Cardiac muscle cell (in vitro differentiated cells and primary cell): ENCODE results near the gene COX20. TPM values are rescaled to one million over a fixed set of nuclear protein-coding genes. Genes with fewer than 3 reads are reported as not detected.
A peak's percentile ranks its signal among the peaks of the same experiment; 100 is the strongest.

Experiments
- DNase-seq, 2 donors: peaks; one replicate each; pipeline versions ENCODE4 v3.0.0 to v3.0.0-alpha.2; 2010 to 2017; ENCODE audit warnings: low read depth in 1 of 2, low spot score in 1 of 2
- H3K27ac ChIP-seq: fragments of 200-600 bp; sonication (generic); 2 replicates; pipeline ENCODE4 v1.5.1; 2016
- H3K27me3 ChIP-seq: fragments of 200-600 bp; sonication (generic); 2 replicates; pipeline ENCODE4 v1.6.0; 2016; ENCODE audit warnings: control low read depth
- H3K36me3 ChIP-seq: fragments of 200-600 bp; sonication (generic); 2 replicates; pipeline ENCODE4 v1.5.1; 2016; ENCODE audit warnings: control low read depth
- H3K4me1 ChIP-seq: fragments of 200-600 bp; sonication (generic); 2 replicates; pipeline ENCODE4 v1.8.1; 2017; ENCODE audit warnings: low read depth, mild to moderate bottlenecking, mixed run types
- H3K4me3 ChIP-seq: fragments of 200-600 bp; sonication (generic); 2 replicates; pipeline ENCODE4 v1.5.1; 2016; ENCODE audit warnings: mild to moderate bottlenecking
- H3K9me3 ChIP-seq: fragments of 200-600 bp; sonication (generic); 2 replicates; pipeline ENCODE4 v1.5.1; 2017; ENCODE audit warnings: low read depth, mild to moderate bottlenecking, control low read depth
- CTCF ChIP-seq: IDR thresholded peaks from 2 replicates; pipeline ENCODE4 v1.5.1; 2012; ENCODE audit warnings: low read depth, mild to moderate bottlenecking, low read length
- polyA plus RNA-seq: library from polyadenylated mRNA; unstranded; fragments of >200 nt; fragmentation: Nextera tagmentation; extraction: Ambion mirVana; gene quantifications from 2 replicates; pipeline ENCODE4 v1.2.1, GENCODE V29; 2016
- total RNA-seq: library from RNA; depleted of rRNA; stranded (reverse); fragments of >200 nt; gene quantifications from 2 replicates; pipeline ENCODE4 v1.2.3, GENCODE V29; 2016

The COX20 gene
- total and polyA plus RNA-seq, 2 experiments from 2014 or later: 55.8 to 104 TPM

GRCh38 chr1:244861683-244862082 is 26.2 kb downstream of the COX20 start:
- DNase-seq: peak in 1 of 2 donors; percentile 27
- Histone ChIP-seq H3K27ac (no peak overlapping the region), H3K27me3 (no peaks in the 10 kb centered on the region), H3K36me3 (peaks cover 43% of the 10 kb centered on the region), H3K4me1 (peaks cover 32% of the 10 kb centered on the region), H3K9me3 (no peaks in the 10 kb centered on the region), H3K4me3 (peak overlapping the region; percentile 90)
- no peak for TF ChIP-seq CTCF

GRCh38 chr1:244862354-244862698 is 26.9 kb downstream of the COX20 start:
- peak in 1 of 2 donors; percentile 15 for DNase-seq
- H3K36me3 ChIP-seq: peaks cover 37% of the 10 kb centered on the region
- H3K4me3 ChIP-seq: peak overlapping the region; percentile 90

GRCh38 chr1:244862699-244863490 is 27.4 kb downstream of the COX20 start:
- peaks cover 36% of the 10 kb centered on the region for H3K4me1 ChIP-seq
- H3K9me3 ChIP-seq: no peaks in the 10 kb centered on the region
- no peaks in the 10 kb centered on the region for H3K27me3 ChIP-seq
- peaks cover 31% of the 10 kb centered on the region for H3K36me3 ChIP-seq
- peak overlapping the region; percentile 98 for H3K27ac ChIP-seq
- peak overlapping the region; percentile 90 for H3K4me3 ChIP-seq
- DNase-seq: peak; percentile 96 to 97
- TF ChIP-seq CTCF: no peak

More at GRCh38 chr1:244862354-244862698, 26.9 kb downstream of the COX20 start:
- peaks cover 36% of the 10 kb centered on the region for H3K4me1 ChIP-seq
- no peak for TF ChIP-seq CTCF
- H3K9me3 ChIP-seq: no peaks in the 10 kb centered on the region
- no peaks in the 10 kb centered on the region for H3K27me3 ChIP-seq
- peak overlapping the region; percentile 98 for H3K27ac ChIP-seq

GRCh38 chr1:244863491-244864252 is 28.2 kb downstream of the COX20 start:
- Histone ChIP-seq H3K27ac (peak overlapping the region; percentile 98), H3K4me1 (peaks cover 36% of the 10 kb centered on the region)
- no peak for DNase-seq

More at GRCh38 chr1:244863491-244864252, 28.2 kb downstream of the COX20 start:
- Histone ChIP-seq H3K27me3 (no peaks in the 10 kb centered on the region), H3K36me3 (peaks cover 23% of the 10 kb centered on the region), H3K9me3 (no peaks in the 10 kb centered on the region), H3K4me3 (peak overlapping the region; percentile 90)
- no peak for TF ChIP-seq CTCF
